HEK293 (cell line): ENCODE data around the gene PITRM1.

Experiments used
- CTCF ChIP-seq: fragments of 450-650 bp; formaldehyde crosslinking; IDR thresholded peaks from 2 replicates; pipeline ENCODE4 v1.5.1; 2016; ENCODE audit warnings: missing biosample characterization, missing genetic modification characterization
- GLI2 ChIP-seq: fragments of 450-650 bp; formaldehyde crosslinking; IDR thresholded peaks from 2 replicates; pipeline ENCODE4; 2017; ENCODE audit warnings: missing biosample characterization, missing genetic modification characterization, low read depth, borderline replicate concordance

- TF ChIP-seq CTCF (tag by site-specific recombination) (no peak), GLI2 (tag by site-specific recombination) (no peak)
These were observed 48.3 kb upstream of the PITRM1 start for GRCh38 chr10:3220853-3221252.
